Panc1 (cell line): ENCODE results near the gene CPPED1. TPM values are rescaled to one million over a fixed set of nuclear protein-coding genes. Genes with fewer than 3 reads are reported as not detected.

Experiments used
- ATAC-seq: fragments of 200-7000 bp; cut with Tn5 transposase; 2 replicates; pipeline ENCODE4 v1.9.1; 2020; ENCODE audit warnings: mild to moderate bottlenecking, moderate library complexity
- BruUV-seq: library from RNA; stranded (reverse); fragments of 400-500 nt; replicated peaks from 2 replicates; lab custom pipeline; 2021; lab: Mats Ljungman, UMichigan
- CTCF ChIA-PET: fragments of 300-600 bp; sonication (Branson Sonifier 250); formaldehyde crosslinking; loops from one replicate; lab custom pipeline; 2022; ENCODE audit warnings: antibody characterized with exemption; lab: Charles Lee
- POLR2A ChIA-PET: fragments of 300-600 bp; sonication (Branson Sonifier 250); formaldehyde crosslinking; loops from one replicate; lab custom pipeline; 2022; ENCODE audit warnings: antibody characterized with exemption; lab: Charles Lee
- DNase-seq: peaks from one replicate; pipeline ENCODE4 v3.0.0-alpha.2; 2010; ENCODE audit warnings: low read depth, low spot score
- H3K27ac ChIP-seq: 2 replicates; pipeline ENCODE4 v1.5.1; 2011; ENCODE audit warnings: mild to moderate bottlenecking, low read length, inconsistent platforms
- H3K27me3 ChIP-seq: fragments of 200-500 bp; sonication (Bioruptor generic); 2 replicates; pipeline ENCODE4 v1.6.0; 2014; ENCODE audit warnings: low read length, inconsistent platforms; ENCODE audit not compliant: control insufficient read depth, insufficient read depth
- H3K36me3 ChIP-seq: fragments of 200-500 bp; sonication (Bioruptor generic); 2 replicates; pipeline ENCODE4 v1.5.1; 2014; ENCODE audit warnings: inconsistent platforms, mild to moderate bottlenecking, low read length, moderate library complexity; ENCODE audit not compliant: control insufficient read depth, insufficient read depth
- H3K4me1 ChIP-seq: 2 replicates; pipeline ENCODE4 v1.5.1; 2011; ENCODE audit warnings: inconsistent platforms, mild to moderate bottlenecking, low read length, moderate library complexity; ENCODE audit not compliant: control insufficient read depth, insufficient read depth
- H3K4me3 ChIP-seq, 2 experiments: 2 replicates each; pipeline ENCODE4 v1.5.1; 2011 to 2012; ENCODE audit warnings: low read depth in 2 of 2, low read length in 2 of 2, mild to moderate bottlenecking in 2 of 2, inconsistent platforms in 1 of 2, moderate library complexity in 1 of 2
- H3K9me3 ChIP-seq: fragments of 200-500 bp; sonication (Bioruptor generic); 2 replicates; pipeline ENCODE4 v1.5.1; 2014; ENCODE audit warnings: low read depth, mild to moderate bottlenecking, inconsistent platforms, low read length, moderate library complexity; ENCODE audit not compliant: control insufficient read depth, insufficient read depth
- CTCF ChIP-seq: fragments of 450-650 bp; IDR thresholded peaks from 2 replicates; pipeline ENCODE4 v1.5.1; 2017; ENCODE audit warnings: mild to moderate bottlenecking
- POLR2AphosphoS5 ChIP-seq: IDR thresholded peaks from 2 replicates; pipeline ENCODE4 v1.6.1; 2012; ENCODE audit warnings: mild to moderate bottlenecking, low read depth, low read length, moderate library complexity
- REST ChIP-seq, 2 experiments: IDR thresholded peaks; 2 replicates each; pipeline ENCODE4 v1.6.1; 2011 to 2012; ENCODE audit warnings: low read depth in 2 of 2, control low read depth in 1 of 2, low read length in 1 of 2, mild to moderate bottlenecking in 1 of 2, moderate library complexity in 1 of 2; ENCODE audit not compliant: insufficient read depth in 1 of 2
- SIN3A ChIP-seq: IDR thresholded peaks from 2 replicates; pipeline ENCODE4 v1.6.1; 2012; ENCODE audit warnings: low read depth, mild to moderate bottlenecking, low read length, moderate library complexity, borderline replicate concordance; ENCODE audit not compliant: insufficient read depth
- TCF7L2 ChIP-seq: IDR thresholded peaks from 2 replicates; pipeline ENCODE4 v1.6.1; 2011; ENCODE audit warnings: mild to moderate bottlenecking, low read depth, low read length, inconsistent platforms
- in situ Hi-C: cut with HindIII; loops from 2 replicates; pipeline ENCODE4 v1.10.0; 2016; ENCODE audit warnings: low sequenced_read_pairs, low pct_unique_long_range_greater_than_20kb
- intact Hi-C: fragments of 100-400 bp; cut with micrococcal nuclease; formaldehyde crosslinking; loops from one replicate; pipeline ENCODE4 v1.10.0; 2022; ENCODE audit not compliant: unreplicated experiment
- total RNA-seq: library from RNA; stranded (reverse); gene quantifications from one replicate; pipeline ENCODE4 v1.2.1, GENCODE V29; 2021; ENCODE audit not compliant: unreplicated experiment

Gene CPPED1
- total RNA-seq, 1 experiment from 2014 or later, result 12.5 TPM

- H3K4me3 ChIP-seq, result no peak overlapping the region
- H3K36me3 ChIP-seq, result no peaks in the 10 kb centered on the region
- H3K27me3 ChIP-seq, result no peaks in the 10 kb centered on the region
- POLR2A ChIA-PET, result interaction anchor here (0.5 kb wide), 1 partner anchor 132 kb away, joined by 4 read pairs; no protein-coding TSS in a partner anchor
- in situ Hi-C loops, result no loop called here
- H3K4me1 ChIP-seq, result no peaks in the 10 kb centered on the region
- CTCF ChIA-PET, result no interaction called here
- no peak for TF ChIP-seq SIN3A
- TF ChIP-seq CTCF, result no peak
- TF ChIP-seq TCF7L2, result no peak
- TF ChIP-seq REST (IDR thresholded peaks at IDR 0.05; ENCODE audit: insufficient read depth in 1 of 2, low read depth in 2 of 2, low read length in 1 of 2), result no peak
- no peak for TF ChIP-seq POLR2AphosphoS5
- H3K9me3 ChIP-seq, result no peaks in the 10 kb centered on the region
- no TSS peak for BruUV-seq
- intact Hi-C loops, result no loop called here
- DNase-seq, result no peak
- H3K27ac ChIP-seq, result no peak overlapping the region
- ATAC-seq, result no peak
Measured at GRCh38 chr16:12614662-12615278, 188.9 kb downstream of the CPPED1 start.

- Histone ChIP-seq H3K4me1 (no peaks in the 10 kb centered on the region), H3K9me3 (no peaks in the 10 kb centered on the region), H3K27me3 (no peaks in the 10 kb centered on the region), H3K27ac (no peak overlapping the region), H3K4me3 (no peak overlapping the region), H3K36me3 (no peaks in the 10 kb centered on the region)
- POLR2A ChIA-PET, result no interaction called here
- no peak for ATAC-seq
- in situ Hi-C loops (no loop called here), intact Hi-C loops (no loop called here)
- CTCF ChIA-PET, result no interaction called here
- DNase-seq, result no peak
- no peak for TF ChIP-seq SIN3A
- no TSS peak for BruUV-seq
Measured at GRCh38 chr16:12613992-12614661, 189.6 kb downstream of the CPPED1 start.
